HG02870 (cell line): ENCODE results near the gene NRM.
"Not testable (repeated sequence)": the region's sequence is repeated elsewhere in the genome, so short reads cannot be mapped to it uniquely, and the experiment has no call there.

Experiments
- ATAC-seq: cut with Tn5 transposase; IDR thresholded peaks from one replicate; pipeline ENCODE4 v1.9.1; 2021; ENCODE audit warnings: mild to moderate bottlenecking, moderate library complexity; ENCODE audit not compliant: unreplicated experiment

Gene NRM

GRCh38 chr6:30690403-30691207, at the start of gene NRM:
TSS of gene NRM (minus strand) at chr6:30690984. CDS start at chr6:30690974, 10 bp downstream.
- ATAC-seq, result peak; percentile 32

GRCh38 chr6:30740540-30740870, 49.7 kb upstream of the NRM start:
- no peak for ATAC-seq

GRCh38 chr6:30738532-30738931, 47.7 kb upstream of the NRM start:
- no peak for ATAC-seq

- ATAC-seq, result no peak
These were observed 45.0 kb upstream of the NRM start for GRCh38 chr6:30735668-30736314.

- ATAC-seq, result no peak
These were observed 41.6 kb upstream of the NRM start for GRCh38 chr6:30732237-30732943.

- no peak for ATAC-seq
These were observed 40.0 kb upstream of the NRM start for GRCh38 chr6:30730601-30731435.

- ATAC-seq, result no peak
These were observed 37.3 kb upstream of the NRM start for GRCh38 chr6:30727920-30728553.

GRCh38 chr6:30726506-30727413, 36.0 kb upstream of the NRM start:
- no peak for ATAC-seq

- no peak for ATAC-seq
These were observed 35.1 kb upstream of the NRM start for GRCh38 chr6:30725713-30726505.

GRCh38 chr6:30724906-30725667, 34.3 kb upstream of the NRM start:
- no peak for ATAC-seq

GRCh38 chr6:30723843-30724741, 33.3 kb upstream of the NRM start:
- ATAC-seq, result not testable (repeated sequence)

- ATAC-seq, result not testable (repeated sequence)
These were observed 32.5 kb upstream of the NRM start for GRCh38 chr6:30723159-30723842.

GRCh38 chr6:30722280-30723112, 31.7 kb upstream of the NRM start:
- ATAC-seq, result no peak

- ATAC-seq, result not testable (repeated sequence)
These were observed 31.2 kb upstream of the NRM start for GRCh38 chr6:30722025-30722279.

GRCh38 chr6:30721198-30722024, 30.6 kb upstream of the NRM start:
- peak; percentile 20 for ATAC-seq
